CD4-positive, alpha-beta T cell treated with Interleukin-15 for 1 hour (primary cell): ENCODE measurements around the gene GNAQ.

Experiments
- DNase-seq: peaks from one replicate; pipeline ENCODE4 v3.0.0-alpha.2; 2020

Gene GNAQ

GRCh38 chr9:78000221-78000620 is 31.4 kb downstream of the GNAQ start:
- DNase-seq, result no peak

- no peak for DNase-seq
Observed at GRCh38 chr9:77999231-77999631, 32.4 kb downstream of the GNAQ start.

- no peak for DNase-seq
Observed at GRCh38 chr9:77997611-77998284, 33.9 kb downstream of the GNAQ start.

GRCh38 chr9:77996696-77997095 is 34.9 kb downstream of the GNAQ start:
- DNase-seq, result no peak

- DNase-seq, result no peak
Observed at GRCh38 chr9:77991191-77991590, 40.4 kb downstream of the GNAQ start.

- no peak for DNase-seq
Observed at GRCh38 chr9:77989909-77990308, 41.7 kb downstream of the GNAQ start.

DNA sequence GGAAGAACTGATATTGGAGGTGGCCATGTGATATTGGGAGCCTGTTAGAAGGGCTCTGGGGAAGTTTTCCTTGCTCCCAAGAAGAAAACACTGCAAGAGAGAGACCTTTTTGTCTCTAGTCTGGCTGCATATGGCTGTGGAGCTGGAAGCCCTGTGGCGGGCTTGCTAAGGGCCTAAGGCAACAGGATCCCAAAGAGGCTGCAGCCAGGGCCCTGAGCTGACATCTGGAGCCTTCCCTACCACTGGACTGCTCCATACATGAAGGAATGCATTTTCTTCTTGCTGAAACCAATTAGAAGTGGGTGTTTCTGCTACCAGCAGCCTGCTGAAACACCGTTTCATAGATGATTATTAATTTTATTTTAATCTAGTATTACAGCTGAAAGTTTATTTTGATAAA is 42.2 kb downstream of the GNAQ start:
- DNase-seq, result no peak

DNA sequence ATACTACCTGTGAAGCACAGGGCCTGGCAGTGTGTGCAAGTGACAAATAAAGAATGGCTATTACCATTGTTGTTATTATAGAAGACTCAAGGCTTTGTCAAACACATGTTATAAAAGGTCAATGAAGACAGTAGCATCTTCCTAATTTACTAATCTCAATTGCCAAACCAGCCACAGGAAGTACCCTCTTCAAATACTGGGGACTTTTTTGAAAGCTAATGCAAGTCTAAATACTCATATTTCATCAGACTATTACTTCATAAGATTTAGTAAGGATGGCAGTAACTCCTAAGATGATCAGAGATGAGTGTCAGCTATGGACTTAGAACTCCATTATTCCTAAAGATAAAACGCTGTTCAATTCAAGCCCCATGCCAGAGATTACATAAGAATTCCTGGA is 43.0 kb downstream of the GNAQ start:
- DNase-seq, result no peak

DNA sequence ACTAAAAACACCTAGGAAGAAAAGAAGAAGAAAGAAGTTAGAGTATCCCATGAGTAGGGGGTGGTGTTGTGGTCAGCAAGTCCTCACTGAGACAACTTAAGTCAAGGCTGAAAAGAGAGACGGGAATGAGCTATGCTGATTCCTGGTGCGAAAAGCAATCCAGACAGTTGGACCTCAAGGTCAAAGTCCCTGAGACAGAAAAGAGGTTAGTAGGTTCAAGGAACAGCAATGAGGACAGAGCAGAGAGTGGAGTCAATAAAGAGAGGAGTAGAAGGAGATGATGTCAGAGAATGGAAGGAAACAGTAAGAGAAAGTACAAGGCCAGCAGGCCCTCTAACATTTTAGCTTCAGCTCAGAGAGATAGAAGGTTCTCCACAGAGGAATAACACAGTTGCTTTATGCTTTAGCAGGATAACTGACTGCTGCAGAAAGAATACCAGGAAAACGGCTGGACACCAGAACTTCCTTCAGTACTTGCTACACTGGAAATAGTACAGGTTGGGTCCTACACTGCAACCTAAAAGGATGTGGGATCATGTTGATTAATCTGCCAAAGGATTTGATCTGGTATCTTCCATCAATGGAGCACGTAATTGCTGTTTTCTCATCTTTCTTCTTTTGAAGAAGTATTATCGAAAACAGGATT is 43.6 kb downstream of the GNAQ start:
- DNase-seq, result no peak

DNA sequence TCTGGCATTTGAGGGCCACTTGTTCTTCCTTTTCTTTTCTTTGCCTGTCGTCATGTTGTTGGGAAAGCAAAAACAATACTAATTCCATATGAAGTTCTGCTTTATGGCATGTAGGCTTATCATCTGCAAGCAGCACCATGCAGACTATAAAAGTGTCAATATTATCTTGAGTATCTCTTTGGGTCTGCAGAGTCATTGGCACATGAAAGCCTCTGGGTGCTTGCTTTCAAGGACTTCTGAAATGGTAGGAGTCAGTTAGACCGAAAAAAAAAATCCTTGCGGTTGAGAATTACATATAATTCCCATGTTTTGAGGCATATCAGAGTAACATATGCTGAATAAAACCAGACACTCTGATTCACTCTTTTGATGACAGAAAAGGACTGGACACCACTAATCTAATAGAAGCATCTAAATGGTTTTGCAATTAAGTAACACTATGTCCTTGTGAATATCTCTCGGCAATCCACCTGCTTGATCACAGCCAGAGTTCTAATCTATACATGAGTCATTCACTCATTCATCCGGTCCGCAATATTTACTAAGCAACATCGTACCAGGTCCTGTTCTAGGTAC is 44.4 kb downstream of the GNAQ start:
- no peak for DNase-seq

DNA sequence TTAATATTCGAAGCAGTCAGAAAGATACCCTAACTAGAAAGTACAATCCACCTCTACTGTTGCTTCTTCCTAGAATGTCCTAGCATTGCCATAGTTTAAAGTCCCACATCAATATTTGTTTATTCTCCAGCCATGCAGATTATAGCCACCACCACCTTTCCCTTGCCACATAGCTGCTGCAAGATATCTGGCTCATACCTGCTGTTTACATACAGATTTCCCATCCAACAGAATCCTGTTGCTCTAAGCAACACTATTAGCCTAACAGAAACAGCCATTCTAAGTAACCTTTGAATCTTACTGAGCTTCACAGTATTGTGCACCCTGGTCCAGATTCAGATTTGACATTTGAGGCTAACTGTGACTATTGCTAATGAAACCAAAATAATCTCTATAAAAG is 45.6 kb downstream of the GNAQ start:
- DNase-seq, result no peak

DNA sequence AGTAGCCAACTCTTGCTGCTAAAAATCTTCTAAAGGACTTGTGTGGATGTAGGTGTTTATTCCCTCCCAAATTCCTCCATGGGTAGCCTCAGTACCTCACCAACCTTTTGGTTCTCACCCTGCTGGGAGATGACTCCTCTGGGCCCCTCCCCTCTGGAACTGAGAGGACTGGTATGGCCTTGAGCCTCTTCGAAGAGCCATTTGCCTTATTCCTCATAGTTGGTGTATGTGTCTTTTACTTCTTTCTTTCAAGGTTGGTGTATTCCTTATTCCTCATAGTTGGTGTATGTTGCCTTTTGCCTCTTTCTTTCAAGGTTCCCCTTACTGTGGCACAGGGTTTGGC is 48.3 kb downstream of the GNAQ start:
- no peak for DNase-seq

- DNase-seq, result no peak
Observed at GRCh38 chr9:77982581-77983319, 48.9 kb downstream of the GNAQ start.

GRCh38 chr9:77981907-77982306 is 49.7 kb downstream of the GNAQ start:
- DNase-seq, result no peak

DNA sequence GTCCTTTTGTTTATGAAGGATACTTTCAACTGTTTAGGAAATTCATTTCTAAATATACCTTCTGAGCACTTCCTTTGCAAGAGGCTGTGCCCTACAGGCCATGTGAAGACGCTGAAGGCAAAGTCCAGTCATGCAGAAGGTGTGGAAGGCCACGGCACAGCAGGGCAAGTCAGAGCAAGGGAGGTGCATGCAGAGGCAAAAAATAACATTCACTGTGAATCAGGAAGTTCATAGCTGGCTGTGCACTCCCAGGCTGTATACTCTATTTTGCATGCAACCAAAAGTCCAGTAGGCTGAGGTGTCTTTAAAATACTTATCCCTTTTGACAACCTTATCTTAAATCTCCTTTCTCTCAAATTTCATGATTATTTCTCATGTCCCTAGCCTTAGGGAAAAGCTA is 50.3 kb downstream of the GNAQ start:
- peak; percentile 30 for DNase-seq

DNA sequence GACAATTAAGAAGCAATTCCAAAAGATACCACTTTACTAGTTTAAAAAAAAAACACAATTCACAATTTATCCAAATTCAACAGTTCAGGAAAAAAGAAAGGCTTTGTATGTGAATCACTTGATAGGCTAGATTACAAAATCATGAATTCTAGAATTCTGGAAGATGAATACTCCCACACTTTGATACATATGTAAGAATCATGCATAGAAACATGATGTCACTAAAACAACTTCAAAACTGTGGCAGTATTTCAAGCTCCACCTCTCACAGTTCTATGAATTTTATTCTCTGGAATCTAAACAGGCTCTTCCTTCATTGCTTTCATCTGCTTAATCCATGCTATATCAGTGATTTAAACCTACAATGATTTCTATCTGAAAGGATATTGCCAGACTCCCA is 51.0 kb downstream of the GNAQ start:
- no peak for DNase-seq

DNA sequence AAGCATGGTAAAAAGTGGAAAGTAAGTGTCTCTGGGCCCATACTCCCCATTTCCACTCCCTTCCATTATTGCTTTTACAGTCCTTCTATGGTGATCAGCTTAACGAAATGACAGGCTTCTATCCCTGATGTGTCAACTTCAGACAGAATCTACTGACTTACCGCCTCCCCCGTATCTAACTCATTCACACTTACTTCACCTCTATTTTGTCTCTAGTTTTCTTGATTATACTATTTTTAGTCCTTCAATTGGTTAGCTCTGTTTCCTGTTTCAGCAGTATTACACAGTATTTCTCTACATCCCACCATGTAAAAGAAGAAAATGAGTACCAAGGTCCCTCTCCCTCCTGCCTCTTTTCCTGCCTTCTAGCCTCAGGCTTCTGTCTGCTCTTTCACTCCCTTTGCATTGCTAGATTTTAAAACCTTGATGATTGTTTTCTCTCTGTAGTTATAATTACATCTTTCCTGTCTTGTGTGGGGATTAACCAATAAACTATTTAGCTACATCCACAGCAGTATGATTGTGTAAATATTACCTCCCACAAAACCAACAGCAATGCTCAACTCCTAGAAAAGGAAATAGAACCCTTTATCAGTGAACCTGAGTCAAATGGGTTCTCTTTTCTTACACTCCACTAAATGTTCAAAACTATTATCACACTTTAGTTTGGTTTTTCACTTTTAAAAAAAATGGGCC is 53.4 kb downstream of the GNAQ start:
- no peak for DNase-seq

GRCh38 chr9:77977210-77977611 is 54.4 kb downstream of the GNAQ start:
- peak; percentile 55 for DNase-seq

DNA sequence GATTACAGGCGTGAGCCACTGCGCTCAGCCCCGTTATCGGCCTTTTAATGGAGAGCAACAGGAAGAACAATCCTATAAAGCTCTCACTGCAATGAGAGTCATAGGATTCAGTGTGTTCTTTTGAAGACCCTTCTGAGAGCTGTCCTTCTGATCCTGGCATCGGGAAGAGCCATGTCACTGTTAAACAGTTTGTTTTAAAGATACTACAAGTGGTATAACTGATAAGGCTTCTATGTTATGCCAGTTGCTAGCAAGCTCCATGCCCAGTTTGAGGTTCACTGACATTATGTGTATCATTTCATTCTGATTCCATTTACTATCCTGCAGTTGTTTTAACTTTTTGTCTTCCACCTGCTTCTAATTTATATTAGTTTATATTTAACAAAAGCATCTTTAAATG is 55.8 kb downstream of the GNAQ start:
- no peak for DNase-seq

DNA sequence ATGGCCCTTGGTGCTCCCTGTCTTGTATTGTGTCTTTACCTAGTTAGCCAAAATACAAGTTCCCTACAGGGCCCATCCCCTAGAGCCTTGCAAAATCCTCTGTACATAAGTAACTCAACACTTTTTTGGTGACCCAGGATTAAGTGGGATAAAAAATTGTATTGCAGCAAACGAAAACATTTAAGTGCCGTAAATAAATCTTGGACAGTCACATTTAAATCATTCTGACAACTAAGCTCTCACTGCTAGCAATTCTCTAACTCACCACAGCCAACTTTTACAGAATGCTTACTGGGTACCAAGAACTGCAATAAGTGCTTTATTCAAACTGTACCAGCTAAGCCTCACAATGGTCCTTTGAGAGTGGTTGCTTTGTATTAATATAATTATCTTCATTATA is 56.6 kb downstream of the GNAQ start:
- DNase-seq, result no peak

DNA sequence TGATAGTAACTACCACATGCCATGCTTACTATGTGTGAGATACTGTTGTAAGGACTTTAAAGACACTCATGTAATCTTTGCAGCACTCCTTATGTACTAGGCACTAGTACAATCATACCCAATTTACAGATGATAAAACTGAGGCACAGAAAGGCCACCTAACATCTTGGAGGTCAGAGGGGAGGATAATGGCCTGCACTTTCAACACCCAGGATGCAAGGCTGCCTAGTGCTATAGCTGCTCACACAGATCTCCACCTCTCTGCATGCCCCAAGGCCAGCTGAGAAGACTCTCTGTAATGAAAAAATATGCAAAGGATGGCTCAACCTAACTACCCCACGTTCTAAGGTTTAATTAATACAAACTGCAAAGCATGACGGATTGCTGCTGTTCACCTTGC is 57.2 kb downstream of the GNAQ start:
- no peak for DNase-seq

GRCh38 chr9:77969083-77969482 is 62.5 kb downstream of the GNAQ start:
- DNase-seq, result no peak

- DNase-seq, result no peak
Observed at GRCh38 chr9:77968506-77968905, 63.1 kb downstream of the GNAQ start.

- DNase-seq, result no peak
Observed at GRCh38 chr9:77966718-77967117, 64.9 kb downstream of the GNAQ start.
